Smooth muscle cell of the brain vasculature (primary cell): ENCODE measurements around the gene NUP42.
"Not testable (repeated sequence)": the region's sequence is repeated elsewhere in the genome, so short reads cannot be mapped to it uniquely, and the experiment has no call there.

ENCODE experiments used
- DNase-seq: peaks from one replicate; pipeline ENCODE4 v3.0.0-alpha.2; 2012; ENCODE audit warnings: low read depth, low spot score

NUP42 gene

GRCh38 chr7:23181684-23182553 is at the start of gene NUP42:
Gene NUP42, plus strand, starts transcription at chr7:23182048. Its CDS starts 38 bp downstream, at chr7:23182086.
- DNase-seq = peak; percentile 99

- no peak for DNase-seq
These were observed 48.1 kb upstream of the NUP42 start for GRCh38 chr7:23133797-23134196.

- no peak for DNase-seq
These were observed 46.1 kb upstream of the NUP42 start for GRCh38 chr7:23135755-23136154.

GRCh38 chr7:23136216-23136615 is 45.6 kb upstream of the NUP42 start:
- no peak for DNase-seq

GRCh38 chr7:23157679-23158078 is 24.2 kb upstream of the NUP42 start:
- DNase-seq = no peak

GRCh38 chr7:23158546-23158945 is 23.3 kb upstream of the NUP42 start:
- no peak for DNase-seq

- DNase-seq = no peak
These were observed 20.4 kb upstream of the NUP42 start for GRCh38 chr7:23161482-23161881.

GRCh38 chr7:23164846-23165245 is 17.0 kb upstream of the NUP42 start:
- no peak for DNase-seq

- DNase-seq = no peak
These were observed 16.5 kb upstream of the NUP42 start for GRCh38 chr7:23165316-23165715.

- DNase-seq = no peak
These were observed 14.2 kb upstream of the NUP42 start for GRCh38 chr7:23167691-23168090.

- no peak for DNase-seq
These were observed 13.6 kb upstream of the NUP42 start for GRCh38 chr7:23168111-23168885.

- no peak for DNase-seq
These were observed 5.9 kb upstream of the NUP42 start for GRCh38 chr7:23175938-23176337.

GRCh38 chr7:23183279-23184012 is 1.6 kb downstream of the NUP42 start:
- no peak for DNase-seq

- DNase-seq = no peak
These were observed 2.4 kb downstream of the NUP42 start for GRCh38 chr7:23184291-23184690.

GRCh38 chr7:23184709-23185359 is 3.0 kb downstream of the NUP42 start:
- no peak for DNase-seq

- no peak for DNase-seq
These were observed 4.1 kb downstream of the NUP42 start for GRCh38 chr7:23185980-23186379.

GRCh38 chr7:23191022-23191421 is 9.2 kb downstream of the NUP42 start:
- no peak for DNase-seq

GRCh38 chr7:23193650-23194227 is 11.9 kb downstream of the NUP42 start:
- not testable (repeated sequence) for DNase-seq

- no peak for DNase-seq
These were observed 14.5 kb downstream of the NUP42 start for GRCh38 chr7:23196306-23196705.

- DNase-seq = not testable (repeated sequence)
These were observed 15.9 kb downstream of the NUP42 start for GRCh38 chr7:23197745-23198144.

GRCh38 chr7:23200331-23200730 is 18.5 kb downstream of the NUP42 start:
- DNase-seq = no peak
